ENCODE data around the gene EHMT1. TPM values are rescaled to one million over a fixed set of nuclear protein-coding genes. Genes with fewer than 3 reads are reported as not detected.

Gene EHMT1
- total and polyA plus RNA-seq, 10 of the 15 experiments (the other 5 are each of a cell fraction or from before 2014, with no cell fraction given) = 2.9 to 100 (median 48.1) TPM

DNA sequence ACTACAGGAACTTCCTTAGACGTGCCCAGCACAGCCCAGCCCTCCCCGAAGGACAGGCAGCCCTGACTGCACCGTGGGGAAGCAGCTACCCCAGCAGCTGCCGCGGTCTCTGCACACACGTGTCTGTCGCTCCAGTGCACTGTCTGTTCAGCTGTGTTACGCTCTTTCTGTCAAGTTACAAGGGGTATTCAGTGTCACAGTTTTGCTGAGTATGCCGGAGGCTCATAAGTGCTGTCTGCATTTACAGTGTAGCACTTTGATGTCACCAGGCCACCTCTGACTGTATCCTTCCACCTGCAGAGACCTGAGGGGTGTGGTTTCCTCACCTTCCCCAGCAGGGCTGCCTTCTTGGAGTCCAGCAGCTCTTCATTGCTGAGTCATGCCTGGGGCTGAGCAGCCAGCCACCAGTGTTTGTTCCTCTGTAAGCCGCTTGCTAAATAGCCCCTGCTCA lies 126.8 kb downstream of the EHMT1 start (continued):
- no peak for TF ChIP-seq ZNF622 (IDR thresholded peaks at IDR 0.05)
- 0 out of 2 replicates have a peak, but pooled peaks have one; percentile 4 for TF ChIP-seq SPI1 (IDR thresholded peaks at IDR 0.05; ENCODE audit: borderline replicate concordance, insufficient read depth, low read depth, low read length)
- peak; percentile 58 for TF ChIP-seq SMARCA5 (IDR thresholded peaks at IDR 0.05)
- peak; percentile 73 for TF ChIP-seq RELA (IDR thresholded peaks at IDR 0.05; ENCODE audit: borderline replicate concordance, partially characterized antibody)
- peak; percentile 89; the same call in 1 of the 2 replicates for TF ChIP-seq MXI1 (IDR thresholded peaks at IDR 0.05; ENCODE audit: low read depth, low read length)
- no peak for TF ChIP-seq CHD2 (IDR thresholded peaks at IDR 0.05; ENCODE audit: borderline replicate concordance, low read depth, low read length)
- TF ChIP-seq, protein P1, sequence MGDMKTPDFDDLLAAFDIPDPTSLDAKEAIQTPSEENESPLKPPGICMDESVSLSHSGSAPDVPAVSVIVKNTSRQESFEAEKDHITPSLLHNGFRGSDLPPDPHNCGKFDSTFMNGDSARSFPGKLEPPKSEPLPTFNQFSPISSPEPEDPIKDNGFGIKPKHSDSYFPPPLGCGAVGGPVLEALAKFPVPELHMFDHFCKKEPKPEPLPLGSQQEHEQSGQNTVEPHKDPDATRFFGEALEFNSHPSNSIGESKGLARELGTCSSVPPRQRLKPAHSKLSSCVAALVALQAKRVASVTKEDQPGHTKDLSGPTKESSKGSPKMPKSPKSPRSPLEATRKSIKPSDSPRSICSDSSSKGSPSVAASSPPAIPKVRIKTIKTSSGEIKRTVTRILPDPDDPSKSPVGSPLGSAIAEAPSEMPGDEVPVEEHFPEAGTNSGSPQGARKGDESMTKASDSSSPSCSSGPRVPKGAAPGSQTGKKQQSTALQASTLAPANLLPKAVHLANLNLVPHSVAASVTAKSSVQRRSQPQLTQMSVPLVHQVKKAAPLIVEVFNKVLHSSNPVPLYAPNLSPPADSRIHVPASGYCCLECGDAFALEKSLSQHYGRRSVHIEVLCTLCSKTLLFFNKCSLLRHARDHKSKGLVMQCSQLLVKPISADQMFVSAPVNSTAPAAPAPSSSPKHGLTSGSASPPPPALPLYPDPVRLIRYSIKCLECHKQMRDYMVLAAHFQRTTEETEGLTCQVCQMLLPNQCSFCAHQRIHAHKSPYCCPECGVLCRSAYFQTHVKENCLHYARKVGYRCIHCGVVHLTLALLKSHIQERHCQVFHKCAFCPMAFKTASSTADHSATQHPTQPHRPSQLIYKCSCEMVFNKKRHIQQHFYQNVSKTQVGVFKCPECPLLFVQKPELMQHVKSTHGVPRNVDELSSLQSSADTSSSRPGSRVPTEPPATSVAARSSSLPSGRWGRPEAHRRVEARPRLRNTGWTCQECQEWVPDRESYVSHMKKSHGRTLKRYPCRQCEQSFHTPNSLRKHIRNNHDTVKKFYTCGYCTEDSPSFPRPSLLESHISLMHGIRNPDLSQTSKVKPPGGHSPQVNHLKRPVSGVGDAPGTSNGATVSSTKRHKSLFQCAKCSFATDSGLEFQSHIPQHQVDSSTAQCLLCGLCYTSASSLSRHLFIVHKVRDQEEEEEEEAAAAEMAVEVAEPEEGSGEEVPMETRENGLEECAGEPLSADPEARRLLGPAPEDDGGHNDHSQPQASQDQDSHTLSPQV (IDR thresholded peaks at IDR 0.05) = peak; percentile 86
- TF ChIP-seq POLR2AphosphoS5 (IDR thresholded peaks at IDR 0.05; ENCODE audit: low read length) = peak; percentile 53; the same call in 1 of the 2 replicates
- peak; percentile 85 for TF ChIP-seq MAX (IDR thresholded peaks at IDR 0.05; ENCODE audit: low read depth, low read length)
- no peak for TF ChIP-seq SIX5 (IDR thresholded peaks at IDR 0.05; ENCODE audit: low read depth, low read length, severe bottlenecking)
- TF ChIP-seq, protein P2, sequence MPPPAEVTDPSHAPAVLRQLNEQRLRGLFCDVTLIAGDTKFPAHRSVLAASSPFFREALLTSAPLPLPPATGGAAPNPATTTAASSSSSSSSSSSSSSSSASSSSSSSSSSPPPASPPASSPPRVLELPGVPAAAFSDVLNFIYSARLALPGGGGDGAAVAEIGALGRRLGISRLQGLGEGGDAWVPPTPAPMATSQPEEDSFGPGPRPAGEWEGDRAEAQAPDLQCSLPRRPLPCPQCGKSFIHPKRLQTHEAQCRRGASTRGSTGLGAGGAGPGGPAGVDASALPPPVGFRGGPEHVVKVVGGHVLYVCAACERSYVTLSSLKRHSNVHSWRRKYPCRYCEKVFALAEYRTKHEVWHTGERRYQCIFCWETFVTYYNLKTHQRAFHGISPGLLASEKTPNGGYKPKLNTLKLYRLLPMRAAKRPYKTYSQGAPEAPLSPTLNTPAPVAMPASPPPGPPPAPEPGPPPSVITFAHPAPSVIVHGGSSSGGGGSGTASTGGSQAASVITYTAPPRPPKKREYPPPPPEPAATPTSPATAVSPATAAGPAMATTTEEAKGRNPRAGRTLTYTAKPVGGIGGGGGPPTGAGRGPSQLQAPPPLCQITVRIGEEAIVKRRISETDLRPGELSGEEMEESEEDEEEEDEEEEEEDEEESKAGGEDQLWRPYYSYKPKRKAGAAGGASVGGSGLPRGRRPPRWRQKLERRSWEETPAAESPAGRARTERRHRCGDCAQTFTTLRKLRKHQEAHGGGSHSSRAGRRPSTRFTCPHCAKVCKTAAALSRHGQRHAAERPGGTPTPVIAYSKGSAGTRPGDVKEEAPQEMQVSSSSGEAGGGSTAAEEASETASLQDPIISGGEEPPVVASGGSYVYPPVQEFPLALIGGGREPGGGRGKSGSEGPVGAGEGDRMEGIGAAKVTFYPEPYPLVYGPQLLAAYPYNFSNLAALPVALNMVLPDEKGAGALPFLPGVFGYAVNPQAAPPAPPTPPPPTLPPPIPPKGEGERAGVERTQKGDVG (CRISPR knock-in tag; IDR thresholded peaks at IDR 0.05) = no peak
- TF ChIP-seq CREB1 (IDR thresholded peaks at IDR 0.05; ENCODE audit: low read depth) = peak; percentile 82
- no peak for TF ChIP-seq USF1 (IDR thresholded peaks at IDR 0.05; ENCODE audit: borderline replicate concordance, extremely low read length, insufficient read depth, low read depth, low read length)
- no peak for TF ChIP-seq HDAC2 (IDR thresholded peaks at IDR 0.05)
- no peak for TF ChIP-seq TBL1XR1 (IDR thresholded peaks at IDR 0.05; ENCODE audit: low read depth, low read length)
- no peak for TF ChIP-seq E2F8 (IDR thresholded peaks at IDR 0.05; ENCODE audit: low read depth, partially characterized antibody)
- no peak for TF ChIP-seq CEBPB (IDR thresholded peaks at IDR 0.05; ENCODE audit: borderline replicate concordance in 1 of 2, low read depth in 2 of 2, low read length in 2 of 2)
- no peak for TF ChIP-seq RBBP5 (conservative IDR thresholded peaks at IDR 0.05)
- no peak for TF ChIP-seq EGR1 (IDR thresholded peaks at IDR 0.05; ENCODE audit: borderline replicate concordance in 1 of 2, low read depth in 2 of 2, low read length in 2 of 2)

Data from GM12878 (cell line).